IPS DF 4.7 (cell line): ENCODE results near the gene TMEM9.
"Not testable (repeated sequence)": the region's sequence is repeated elsewhere in the genome, so short reads cannot be mapped to it uniquely, and the experiment has no call there.

Experiments
- DNase-seq: peaks from one replicate; pipeline ENCODE4 v3.0.0-alpha.2; 2013; ENCODE audit warnings: low spot score; ENCODE audit errors: extremely low read depth

Gene TMEM9

DNA sequence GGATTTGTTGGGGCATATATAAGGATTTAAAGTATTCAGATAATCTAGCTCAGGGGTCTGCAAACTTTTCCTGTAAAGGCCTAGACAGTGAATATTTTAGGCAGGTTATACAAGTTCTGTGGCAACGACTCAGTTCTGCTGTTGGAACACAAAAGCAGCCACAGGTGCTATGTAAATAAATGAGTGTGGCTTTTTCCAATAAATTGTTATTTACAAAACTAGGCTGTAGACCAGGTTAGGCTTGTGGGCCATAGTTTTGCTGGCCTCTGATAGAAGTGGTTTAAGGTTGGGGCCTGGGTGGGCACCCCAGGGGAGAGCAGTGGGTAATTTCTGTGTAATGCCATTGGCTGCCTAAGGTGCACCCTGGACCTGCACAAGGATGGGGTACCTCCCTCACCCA, 19.5 kb upstream of the TMEM9 start:
- DNase-seq = no peak

DNA sequence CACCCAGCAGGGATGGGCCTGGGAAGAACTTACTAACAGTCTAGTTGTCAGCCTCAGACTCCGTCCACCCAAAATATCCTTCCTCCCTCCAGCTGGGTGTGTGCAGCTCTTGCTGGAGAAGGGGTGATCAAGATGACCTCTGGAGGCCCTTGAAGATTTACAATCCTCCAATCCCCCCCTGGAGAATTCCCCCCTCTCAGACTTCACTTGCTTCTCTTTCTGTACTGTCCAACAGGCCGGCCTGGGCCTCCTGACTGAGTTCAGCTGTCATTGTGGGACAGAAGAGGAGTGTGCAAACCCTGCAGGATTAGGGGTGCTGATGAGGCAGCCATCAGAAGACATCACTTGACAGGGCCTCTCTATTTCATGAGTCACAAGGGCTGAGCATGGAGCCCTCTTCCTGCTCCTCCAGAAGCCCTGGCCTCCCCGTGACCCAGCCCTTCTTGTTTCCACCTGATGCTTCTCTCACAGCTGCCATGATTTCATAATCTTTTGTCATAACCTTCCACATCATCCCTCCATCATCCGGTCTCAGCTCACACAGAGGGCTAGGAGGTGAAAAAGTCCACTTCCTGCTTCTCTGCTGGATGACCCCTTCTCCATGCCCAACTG, 18.8 kb upstream of the TMEM9 start:
- DNase-seq = no peak

DNA sequence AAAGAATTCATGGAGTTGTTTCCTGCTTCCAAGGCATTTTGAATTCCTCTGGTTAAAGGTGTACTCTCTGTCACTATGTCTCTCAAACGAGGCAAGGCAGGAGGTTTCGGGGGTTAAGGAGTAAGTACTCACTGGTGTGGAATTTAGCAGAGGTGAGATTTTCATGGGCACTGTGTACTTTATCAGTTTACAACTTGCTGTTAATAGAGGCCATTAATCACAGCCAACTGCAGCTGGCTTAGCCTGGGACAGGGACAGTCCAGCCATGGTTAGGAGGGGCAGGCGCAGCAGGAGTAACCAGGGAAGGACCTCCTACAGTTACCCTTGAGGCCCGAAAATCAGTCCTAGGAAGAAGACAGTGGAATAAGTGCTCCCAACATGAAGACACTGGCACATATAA, 18.1 kb upstream of the TMEM9 start:
- no peak for DNase-seq

DNA sequence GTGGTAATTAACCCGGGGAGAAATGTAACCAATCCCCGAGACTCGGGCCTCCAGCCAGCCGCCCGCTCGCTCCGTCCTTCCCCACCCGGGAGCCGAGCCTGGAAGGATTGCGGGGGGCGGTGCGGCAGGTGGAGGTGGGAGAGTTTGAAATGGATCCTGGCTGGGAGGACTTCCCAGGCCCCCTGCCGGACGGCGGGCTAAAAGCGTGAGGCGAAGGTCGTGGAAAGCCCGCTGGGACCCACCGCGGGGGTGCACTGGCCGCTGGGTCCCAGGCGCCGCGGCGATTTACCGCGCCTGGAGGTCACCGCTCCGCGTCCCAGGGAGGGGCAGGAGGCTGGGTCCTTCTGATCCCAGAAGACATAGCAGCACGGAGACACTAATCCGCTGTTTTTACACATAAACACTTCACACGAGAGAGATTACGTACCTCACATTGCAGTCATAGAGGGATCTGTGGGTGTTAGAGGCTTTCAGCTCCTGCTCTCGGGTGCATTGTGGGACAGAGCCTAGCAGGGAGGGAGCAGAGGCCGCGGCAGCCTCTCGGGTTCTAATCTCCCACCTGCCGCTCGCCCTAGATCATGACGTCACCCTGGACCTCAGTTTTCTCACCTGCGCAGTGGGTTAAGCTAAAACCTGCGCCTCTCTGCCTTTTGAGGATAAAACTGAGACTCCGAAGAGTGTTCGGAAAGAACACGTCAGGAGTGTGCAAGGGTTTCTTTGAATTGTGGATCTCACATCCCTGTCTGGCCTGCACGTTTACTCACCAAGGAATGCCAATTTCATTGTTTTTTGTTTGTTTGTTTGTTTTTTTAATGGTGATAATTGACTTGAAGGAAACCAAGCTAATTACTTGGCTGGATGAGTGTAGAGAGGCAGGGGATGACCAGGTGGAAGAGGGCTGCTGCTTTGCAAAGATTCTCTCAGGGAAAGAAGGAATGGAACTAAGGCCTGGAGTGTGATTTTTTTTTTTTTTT, 17.1 kb upstream of the TMEM9 start:
- no peak for DNase-seq

DNA sequence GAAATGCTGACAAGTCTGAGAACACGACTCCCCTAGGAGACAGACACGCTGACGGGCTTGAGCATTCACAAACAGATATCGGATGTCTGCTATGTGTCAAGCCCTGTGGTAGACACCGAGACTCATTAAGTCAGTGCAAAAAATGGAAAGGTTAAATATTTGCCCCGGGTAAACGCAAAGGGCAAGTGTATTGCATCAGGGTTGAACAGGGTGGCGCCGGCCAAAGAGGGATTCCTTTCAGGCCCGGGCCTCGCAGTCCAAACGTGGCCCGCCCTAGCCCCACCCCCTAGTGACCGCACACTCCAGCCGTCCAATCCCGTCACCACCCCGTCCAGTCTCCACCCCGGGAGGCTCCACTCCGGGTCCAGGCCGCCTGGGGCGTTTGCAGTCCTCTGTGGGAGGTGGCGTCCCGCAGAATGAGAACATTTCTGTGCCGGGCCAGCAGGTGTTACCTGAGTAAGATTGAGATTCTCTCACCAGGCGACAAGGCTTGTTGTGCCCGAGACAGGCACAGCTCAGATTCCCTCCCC, 16.3 kb upstream of the TMEM9 start:
- DNase-seq = no peak

DNA sequence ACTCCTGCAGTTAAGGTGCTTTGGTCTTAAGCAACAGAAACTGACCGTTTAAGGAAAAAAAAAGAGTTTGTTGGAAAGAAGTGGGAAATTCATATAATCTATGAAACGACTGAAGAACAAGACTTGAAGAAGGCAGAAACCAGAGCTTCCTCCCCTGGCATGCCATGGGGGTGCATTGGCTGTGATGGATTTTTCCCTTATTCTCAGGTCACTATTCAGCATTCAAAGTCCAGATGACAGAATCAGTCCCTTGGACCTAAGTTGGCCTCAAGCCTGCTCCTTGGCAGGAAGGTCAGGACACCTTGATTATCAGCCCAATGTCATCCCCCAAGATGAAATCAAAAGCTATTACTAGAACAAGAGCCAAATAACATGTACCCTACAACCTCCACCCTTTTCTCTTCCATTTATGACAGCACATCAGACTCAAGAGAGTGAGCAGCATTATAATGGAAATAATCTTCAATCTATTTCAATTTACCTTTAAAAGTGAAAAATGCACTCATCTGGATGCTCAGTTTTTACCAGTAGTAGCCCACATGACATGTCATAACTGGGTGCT, 15.8 kb upstream of the TMEM9 start:
- DNase-seq = no peak

DNA sequence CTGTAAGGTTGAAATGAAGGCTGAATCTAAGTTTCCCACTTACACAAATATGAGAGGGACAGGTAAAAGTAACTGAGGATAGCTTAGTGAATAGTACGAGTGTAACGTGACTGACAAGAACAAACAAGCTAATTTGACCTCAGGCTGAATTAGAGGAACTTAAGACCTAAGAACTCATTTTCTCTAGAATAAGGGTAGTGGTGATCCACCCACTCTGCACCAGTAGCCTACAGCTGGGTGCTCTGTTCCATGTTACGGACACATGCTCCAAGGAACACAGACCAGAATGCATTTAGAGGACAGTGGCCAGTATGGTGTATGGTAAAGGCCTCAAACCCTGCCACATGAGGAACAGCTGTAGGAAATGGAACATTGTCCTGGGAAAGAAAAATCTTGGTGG, 14.9 kb upstream of the TMEM9 start:
- DNase-seq = no peak

DNA sequence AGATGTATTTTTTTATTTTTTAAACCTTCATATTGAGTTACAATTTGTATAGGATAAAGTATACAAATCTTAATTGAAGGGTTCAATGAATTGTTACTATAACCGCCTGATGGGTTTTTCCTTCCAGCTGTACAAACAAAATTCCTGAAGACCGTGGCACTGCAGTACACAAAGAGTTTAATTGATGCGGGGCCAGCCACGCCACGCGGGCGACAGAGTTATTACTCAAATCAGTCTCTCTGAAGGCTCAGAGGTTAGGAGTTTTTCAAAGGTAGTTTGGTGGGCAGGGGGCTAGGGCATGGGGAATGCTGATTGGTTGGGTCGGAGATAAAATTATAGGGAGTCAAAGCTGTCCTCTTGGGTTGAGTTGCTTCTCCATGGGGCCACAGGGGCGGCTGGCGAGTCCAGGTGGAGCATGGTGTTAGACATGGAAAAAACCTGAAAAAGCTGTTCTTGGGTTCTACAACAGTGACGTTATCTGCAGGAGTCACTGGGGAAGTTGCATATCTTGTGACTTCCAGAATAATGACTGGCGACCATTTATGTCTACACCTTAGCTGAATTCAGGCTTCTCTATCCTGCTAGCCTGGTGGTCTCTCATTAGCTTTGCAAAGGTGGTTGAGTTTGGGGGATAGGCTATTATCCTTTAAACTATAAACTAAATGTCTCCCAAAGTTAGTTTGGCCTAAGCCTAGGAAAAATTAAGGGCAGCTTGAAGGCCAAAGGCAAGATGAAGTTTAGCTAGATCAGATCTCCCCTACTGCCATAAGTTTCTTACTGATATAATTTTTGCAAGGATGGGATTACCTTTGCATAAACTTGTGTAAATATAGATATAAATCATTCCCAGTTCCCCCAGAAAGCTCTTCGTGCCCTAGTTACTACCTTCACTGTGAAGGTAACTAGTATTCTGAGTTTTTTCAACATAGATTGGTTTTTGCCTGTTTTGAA, 13.0 kb upstream of the TMEM9 start:
- DNase-seq = no peak

DNA sequence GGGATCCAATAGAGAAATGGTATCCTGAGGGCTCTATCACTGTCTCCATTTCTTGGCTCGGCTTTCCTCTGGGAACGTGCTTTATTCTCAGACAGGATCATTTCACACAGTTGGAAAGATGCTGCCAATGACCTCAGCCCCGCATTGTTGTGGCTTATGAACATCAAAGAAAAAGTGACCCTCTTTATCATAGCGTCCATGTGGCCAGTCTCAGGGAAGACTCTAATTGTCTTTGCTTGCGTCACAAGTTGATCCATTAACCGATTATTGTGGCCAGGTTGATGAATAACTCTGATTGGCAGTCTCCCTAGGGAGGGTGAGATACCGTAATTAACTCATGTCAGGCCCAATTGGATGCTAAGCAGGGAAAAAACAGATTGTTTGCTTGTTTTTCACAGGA, 10.4 kb upstream of the TMEM9 start:
- DNase-seq = no peak

DNA sequence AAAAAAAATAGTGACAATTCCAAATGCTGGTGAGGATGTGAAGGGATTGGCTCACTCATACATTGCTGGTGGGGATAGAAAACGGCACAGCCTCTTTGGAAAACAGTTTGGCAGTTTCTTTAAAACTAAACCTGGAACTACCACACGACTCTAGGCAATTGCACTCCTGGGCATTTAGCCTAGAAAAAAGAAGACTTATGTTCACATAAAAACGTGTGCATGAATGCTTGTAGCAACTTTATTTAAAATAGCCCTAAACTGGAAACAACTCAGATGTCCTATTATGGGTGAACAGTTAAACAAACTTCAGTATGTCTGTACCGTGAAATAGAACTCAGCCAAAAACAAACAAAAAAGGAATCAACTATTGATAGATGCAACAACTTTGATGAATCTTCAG, 9.4 kb upstream of the TMEM9 start:
- DNase-seq = no peak

DNA sequence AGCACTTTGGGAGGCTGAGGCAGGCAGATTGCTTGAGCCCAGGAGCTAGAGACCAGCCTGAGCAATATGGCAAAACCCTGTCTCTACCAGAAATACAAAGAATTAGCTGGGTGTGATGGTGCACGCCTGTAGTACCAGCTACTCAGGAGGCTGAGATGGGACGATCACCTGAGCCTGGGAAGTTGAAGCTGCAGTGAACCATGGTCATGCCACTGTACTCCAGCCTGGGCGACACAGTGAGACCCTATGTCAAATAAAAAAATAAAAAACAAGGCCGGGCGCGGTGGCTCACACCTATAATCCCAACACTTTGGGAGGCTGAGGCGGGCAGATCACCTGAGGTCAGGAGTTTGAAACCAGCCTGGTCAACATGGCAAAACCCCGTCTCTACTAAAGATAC, 8.8 kb upstream of the TMEM9 start:
- not testable (repeated sequence) for DNase-seq

DNA sequence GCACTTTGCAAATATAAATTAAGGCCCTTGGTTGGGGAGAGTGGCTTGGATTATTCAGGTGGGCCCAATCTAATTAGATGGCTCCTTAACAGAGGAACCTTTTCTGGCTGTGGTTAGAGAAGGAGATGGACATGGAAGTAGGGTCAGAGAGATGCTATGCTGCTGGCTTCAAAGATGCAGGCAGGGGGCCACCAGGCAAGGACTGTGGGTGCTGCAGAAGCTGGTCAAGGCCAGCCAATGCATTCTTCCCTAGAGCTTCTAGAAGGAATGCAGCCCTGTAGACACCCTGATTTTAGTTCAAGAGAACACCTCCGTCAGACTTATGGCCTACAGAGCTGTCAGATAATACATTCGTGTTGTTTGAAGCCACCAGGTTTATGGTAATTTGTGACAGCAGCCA, 3.7 kb upstream of the TMEM9 start:
- no peak for DNase-seq

DNA sequence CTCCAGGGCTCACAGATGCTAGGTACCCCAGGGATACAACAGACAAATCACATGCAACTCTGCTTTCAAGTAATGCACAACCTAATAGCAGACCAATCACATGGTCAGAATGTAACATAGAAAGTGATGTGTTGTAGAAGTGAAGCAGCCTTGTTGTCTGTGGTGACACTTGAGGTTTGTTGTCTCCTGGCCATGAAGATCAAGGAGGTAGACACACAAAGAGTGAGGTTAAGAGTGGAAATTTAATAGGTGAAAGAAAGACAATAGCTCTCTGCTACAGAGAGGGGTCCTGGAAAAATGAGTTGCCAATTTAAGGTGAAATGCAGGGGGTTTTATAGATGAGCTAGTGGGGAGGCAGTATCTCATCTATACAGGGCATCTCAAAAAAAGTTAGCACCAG, 2.5 kb upstream of the TMEM9 start:
- no peak for DNase-seq

DNA sequence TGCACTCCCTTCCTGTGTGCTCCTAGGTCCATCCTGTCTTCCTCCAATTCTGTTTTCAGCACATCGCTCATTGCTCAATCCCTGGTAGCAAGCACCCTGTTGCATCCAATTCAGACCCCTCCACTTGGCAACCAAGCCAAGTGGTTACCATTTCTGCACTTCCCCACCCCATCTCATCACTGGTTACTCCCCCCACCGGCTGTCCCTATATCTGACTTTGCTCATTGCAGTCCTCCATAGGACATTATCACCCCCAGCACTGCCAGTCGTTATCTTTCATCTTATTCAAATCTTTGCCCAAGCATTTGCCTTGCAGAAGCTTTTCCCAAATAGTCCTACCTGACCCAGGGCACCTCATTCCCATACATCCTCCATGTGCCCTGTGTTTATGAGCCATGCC, 2.1 kb upstream of the TMEM9 start:
- DNase-seq = no peak

DNA sequence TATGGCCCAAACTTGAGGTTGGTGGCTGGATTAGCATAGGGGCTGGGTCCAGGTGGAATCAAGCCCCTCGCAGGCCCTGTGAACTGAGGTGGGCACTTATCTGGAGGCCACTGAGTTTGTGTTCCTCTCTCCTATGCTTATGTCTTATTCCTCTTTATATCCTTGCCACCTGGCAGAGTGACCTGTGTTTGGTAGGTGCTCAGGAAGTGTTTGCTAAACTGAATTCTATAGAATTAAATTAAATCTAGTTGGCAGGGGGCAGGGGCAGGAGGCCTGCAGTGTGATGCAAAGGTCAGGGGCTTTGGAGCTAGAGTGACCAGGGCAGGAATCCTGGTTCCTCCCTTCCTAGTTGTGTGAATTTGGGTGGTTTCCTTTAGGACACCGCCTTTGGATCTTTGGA, 1.1 kb upstream of the TMEM9 start:
- DNase-seq = no peak

DNA sequence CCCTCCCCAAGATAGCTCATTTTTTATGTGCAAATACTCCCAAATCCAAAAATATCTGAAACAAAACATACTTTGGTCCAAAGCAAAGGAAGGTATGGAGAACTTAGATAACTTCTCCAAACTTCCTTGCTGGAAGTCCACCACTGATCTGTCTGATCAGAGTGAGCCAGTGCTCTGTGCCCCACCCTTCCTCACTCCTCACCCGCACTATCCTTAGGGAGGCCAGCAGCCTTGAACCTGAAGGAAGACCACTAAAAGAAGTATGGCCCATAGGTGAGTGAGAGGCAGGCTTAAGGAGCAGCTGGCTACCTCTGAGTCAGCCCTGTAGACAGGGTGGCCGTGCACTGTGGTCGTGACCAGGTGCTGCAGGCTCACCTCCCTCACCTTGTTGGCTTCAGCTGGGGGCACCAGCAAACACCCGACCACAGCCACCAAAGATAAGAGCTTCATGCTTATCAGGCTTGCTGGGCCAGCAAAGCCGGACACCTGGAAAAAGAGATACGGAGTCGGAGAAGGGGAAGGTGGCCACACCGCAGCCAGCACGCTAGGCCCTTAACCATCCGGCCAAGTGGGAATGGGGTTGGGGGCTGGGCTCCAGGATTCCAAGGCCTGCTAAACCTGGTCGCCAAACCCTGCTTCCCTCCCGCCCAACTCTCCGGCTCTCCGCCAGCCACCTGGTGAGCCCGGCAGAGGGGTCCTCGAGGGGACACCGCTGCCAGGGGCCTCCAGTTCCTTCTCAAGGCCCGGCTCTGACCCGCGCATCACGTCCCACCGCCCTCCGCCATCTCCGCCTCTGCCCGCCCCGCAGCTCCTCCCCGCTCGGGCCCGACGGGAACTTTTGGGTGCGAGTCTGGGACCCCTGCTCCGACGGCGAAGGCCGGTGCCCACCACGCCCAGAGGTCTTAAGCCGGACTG, 543 bp downstream of the TMEM9 start:
- no peak for DNase-seq

DNA sequence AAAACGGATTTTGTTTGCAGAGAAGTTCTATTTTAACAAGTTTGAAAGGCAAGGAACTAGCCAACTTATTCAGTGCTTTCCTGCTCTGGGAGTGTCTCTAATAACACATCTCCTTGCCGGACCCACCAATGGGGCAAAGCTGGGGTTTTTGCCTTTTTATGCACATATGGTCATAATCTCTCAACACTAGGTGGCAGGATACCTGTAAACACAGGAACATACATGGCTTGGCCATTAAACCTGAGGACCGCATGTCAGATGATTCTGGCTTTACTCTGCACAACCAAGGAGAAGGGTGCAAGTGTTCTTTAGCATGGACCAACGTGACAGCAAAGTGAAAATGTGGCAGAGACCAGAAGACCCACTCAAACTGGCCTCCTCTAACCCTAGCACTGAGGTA, 4.9 kb downstream of the TMEM9 start:
- no peak for DNase-seq

DNA sequence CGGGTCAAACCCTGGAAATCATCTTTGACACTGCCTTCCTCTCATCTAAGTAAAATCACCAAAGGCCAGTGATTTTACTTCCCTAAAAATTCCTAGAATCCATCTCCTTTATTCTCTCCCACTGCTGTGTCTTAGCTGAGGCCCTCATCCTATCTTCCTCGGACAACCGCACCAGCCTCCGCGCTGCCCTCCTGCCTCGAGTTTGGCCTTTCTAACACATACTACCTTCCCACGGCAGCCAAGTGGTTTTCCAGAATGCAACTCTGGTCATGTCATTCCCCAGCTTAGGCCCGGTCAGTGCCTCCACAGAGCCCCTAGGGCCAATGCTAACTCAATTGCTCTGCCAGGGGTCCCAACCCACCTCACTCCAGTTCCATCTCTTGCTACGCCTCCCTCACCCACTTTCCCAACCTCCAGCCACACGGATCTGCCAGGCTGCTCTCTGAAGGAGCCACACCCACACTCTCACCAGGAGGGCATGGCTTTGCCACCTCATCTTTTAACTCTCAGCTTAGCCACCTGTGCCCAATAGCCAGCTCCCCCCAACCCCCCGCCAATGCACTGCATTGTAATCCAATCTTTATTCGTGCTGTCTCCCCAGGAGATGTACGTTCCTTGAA, 6.8 kb downstream of the TMEM9 start:
- DNase-seq = no peak

DNA sequence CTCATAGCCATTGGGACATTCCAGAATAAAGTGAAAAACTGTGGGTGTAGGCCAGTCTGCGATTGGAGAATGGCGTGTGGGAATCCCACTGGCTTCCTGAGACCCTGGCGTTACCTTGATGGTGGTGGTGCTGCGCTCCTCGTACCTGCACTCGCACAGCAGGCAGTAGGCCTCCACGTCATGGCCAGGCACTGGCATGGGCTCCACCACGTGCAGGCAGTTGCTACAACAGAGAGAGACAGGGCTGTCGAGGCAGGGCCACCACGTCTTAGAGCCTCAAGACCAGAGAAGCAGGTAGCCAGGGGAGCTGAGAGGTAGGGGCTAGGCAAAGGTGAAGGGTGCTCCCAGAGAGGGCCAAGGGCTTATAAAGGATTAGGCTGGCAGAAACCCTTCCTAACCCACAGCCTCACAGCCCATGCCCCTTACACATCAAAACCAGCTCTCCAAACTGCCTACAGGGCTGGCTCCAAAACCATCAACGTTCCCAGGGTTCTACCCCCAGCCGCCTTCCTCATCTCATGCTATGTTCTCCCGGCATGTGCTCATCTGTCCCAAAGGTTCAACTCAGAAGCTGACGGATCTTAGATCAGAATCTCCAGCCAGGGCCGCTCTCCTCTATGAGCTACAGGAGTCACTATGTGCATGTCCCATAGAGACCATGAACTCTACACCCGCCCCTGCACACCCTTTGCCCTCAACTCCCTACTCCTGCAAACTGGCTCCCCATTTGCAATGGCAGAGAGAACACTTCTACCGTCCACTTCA, 7.5 kb downstream of the TMEM9 start:
- DNase-seq = no peak
